Middle frontal gyrus (tissue), 1 donor: Measurements from ENCODE around the gene IGLL5.

ENCODE experiments used
- DNase-seq: peaks from one replicate; pipeline ENCODE4 v3.0.0-alpha.2; 2015; ENCODE audit warnings: low spot score; ENCODE audit errors: extremely low spot score

The IGLL5 gene

DNA sequence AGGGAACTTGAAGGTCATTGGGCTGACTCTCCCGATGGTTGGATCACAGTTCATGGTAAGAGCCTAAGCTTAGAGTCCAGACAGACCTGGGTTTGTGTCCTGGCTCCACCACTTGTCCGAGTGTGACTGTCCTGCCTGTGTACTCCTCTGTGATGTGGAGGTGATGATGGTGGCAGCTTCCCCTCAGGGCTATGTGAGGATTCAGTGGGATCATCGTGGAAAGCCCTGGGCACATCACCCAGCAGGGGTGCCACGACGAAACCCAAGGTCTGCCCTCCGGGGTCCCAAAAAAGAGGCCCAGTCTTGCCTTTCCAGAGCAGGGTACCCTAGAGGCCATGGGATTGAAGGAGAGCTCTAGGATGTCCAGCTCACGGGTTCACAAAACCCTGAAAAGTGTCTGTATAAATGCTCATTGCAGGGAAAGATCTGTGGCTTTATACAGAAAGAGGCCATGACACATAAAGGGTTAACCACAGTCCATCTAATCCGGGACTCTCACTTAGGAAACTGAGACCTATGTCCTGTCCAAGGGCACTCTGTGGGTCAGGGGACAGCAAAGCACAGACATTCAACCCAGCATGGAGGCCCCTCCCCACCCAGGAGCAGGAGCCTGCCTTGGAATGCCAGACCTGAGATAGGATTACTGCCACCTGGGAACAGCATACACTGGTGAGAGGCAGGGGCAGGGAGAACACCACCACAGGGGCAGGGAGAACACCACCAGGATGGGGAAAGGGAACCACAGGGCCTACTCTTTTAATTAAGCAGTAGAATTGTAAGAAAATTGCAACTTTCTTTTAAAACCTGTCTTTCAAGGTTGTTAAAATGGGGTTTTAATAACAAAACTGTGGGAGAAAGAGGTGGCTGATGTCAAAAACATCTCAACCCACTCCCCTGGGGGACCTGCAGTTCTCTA lies 51.3 kb downstream of the IGLL5 start:
- no peak for DNase-seq

DNA sequence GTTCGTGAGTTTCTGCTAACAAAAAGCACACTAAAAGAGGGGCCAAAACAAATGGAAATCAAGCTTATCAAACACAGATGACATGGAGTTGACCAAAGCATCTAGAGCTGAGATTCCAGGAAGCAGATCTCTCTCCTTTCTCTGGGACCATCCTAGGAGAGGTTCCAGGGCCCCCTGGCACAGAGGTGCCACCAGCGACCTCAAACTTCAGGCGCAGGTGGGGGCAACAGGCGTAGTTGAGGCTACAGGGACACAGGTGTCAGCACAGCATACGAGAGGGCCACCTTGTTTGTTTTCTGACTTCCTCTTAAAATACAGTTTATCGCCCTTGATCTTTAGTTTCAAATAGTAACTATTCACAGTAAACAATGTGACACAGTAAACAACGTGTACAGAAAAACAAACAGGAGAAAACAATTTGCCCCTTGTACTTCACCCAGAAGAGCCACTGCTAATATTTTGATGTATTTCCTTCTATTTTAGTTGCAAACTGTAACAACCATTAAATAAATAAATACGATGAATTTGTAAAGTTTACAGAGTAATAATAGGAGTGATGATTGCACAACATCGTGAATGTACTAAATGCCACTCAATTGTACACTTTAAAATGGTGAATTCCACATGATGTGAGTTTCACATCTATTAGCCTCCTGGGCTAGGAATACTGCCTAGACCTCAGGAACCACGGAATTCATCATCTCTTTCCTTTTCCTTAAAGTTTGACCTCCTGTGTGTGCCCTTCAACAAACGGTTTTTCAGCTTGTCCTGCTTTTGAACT lies 52.2 kb downstream of the IGLL5 start:
- DNase-seq, result no peak

DNA sequence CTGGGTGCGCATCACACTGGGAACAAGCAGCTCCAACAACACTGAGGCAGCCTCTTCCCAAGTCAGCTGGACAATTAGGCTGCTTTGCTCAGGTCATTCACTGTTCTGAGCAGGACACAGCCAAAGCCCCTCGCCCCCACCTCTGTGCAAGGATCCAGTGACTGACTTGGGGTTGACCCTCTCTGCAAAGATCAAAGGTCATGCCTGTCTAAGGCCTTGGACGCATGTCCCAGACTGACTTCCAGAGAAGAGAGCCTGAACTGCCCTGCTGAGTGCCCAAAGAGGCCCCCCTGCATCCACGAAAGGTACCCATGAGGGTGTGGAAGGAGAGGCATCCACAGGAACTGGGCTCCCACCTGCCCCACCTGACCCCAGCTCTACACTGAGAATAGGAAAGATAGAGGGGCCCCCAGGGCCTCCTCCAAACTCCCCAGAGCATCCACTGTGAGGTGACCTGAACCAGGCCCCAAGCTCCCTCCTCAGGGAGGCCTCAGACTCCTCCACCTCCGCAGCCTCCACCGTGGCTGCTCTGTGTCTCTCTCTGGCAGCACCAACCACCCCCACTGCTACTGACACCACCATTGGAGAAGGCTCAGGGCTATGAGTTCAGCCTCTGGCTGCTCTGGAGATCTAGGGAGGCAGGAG lies 53.5 kb downstream of the IGLL5 start:
- no peak for DNase-seq

DNA sequence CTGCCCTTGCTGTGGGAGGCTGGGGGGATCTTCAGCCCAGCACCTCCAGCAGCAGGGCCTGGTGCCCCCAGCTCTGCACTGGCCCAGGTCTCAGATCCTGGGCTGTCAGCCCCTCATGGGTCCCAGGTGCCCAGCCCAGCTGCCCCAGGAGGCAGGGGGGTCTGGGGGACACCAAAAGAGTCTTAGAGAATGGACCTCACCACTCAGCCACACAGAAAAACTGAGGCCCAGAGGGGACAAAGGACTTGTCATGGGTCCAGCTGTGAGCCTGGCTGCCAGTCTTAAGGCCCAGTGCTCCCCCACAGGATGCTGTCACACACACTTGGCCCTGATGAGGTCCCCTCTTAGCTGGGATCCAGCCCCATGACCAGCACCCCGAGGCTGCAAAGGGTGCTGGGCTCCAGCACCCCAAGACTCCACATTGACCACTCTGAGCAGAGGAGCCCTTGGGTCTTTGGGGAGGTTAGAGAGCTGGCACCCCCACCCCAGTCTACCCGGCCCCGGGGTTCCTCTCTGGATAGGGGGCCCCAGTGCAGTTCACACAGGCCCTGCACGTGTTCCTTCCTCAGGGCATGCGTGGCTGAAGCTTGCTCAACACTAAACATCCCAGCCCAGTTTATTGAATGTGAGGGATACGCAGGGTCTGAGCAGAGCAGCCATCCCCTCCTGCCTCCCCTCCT lies 54.4 kb downstream of the IGLL5 start:
- no peak for DNase-seq

DNA sequence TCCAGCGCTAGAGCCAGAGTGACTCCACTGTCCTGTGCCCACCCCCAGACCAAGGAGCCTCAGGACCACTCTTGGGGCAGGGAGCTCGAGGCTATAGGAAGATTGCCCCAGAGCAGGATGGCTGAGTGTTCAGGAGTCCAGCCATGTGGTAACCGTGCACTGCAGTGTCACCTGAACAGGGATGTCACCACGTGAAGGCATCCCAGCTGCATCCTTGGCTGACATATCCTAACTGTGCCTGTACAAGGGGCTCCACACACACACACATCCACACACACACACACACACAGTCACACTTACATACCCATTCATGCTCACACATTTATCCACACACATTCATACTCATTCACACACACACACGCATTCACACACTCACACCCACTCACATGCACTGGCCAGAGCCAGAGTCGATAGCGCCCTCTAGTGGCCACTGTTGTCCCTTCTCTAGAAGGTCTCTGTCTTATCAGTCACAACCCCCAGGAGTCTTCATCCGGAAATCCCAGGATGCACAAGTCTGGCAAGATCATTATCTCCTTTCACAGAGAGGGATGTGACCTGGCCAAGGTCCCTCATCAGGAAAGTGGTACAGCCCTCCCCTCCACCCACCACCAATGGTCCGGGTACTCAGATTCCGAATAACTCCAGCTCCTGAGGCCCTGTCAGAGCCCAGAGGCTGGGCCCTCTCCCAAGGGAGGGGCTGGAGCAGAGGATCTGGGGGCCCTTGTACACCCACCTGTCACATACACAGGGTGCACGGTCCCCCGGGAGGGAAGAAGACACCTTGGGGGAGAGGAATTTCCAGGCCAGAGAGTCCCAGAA lies 55.1 kb downstream of the IGLL5 start:
- no peak for DNase-seq

DNA sequence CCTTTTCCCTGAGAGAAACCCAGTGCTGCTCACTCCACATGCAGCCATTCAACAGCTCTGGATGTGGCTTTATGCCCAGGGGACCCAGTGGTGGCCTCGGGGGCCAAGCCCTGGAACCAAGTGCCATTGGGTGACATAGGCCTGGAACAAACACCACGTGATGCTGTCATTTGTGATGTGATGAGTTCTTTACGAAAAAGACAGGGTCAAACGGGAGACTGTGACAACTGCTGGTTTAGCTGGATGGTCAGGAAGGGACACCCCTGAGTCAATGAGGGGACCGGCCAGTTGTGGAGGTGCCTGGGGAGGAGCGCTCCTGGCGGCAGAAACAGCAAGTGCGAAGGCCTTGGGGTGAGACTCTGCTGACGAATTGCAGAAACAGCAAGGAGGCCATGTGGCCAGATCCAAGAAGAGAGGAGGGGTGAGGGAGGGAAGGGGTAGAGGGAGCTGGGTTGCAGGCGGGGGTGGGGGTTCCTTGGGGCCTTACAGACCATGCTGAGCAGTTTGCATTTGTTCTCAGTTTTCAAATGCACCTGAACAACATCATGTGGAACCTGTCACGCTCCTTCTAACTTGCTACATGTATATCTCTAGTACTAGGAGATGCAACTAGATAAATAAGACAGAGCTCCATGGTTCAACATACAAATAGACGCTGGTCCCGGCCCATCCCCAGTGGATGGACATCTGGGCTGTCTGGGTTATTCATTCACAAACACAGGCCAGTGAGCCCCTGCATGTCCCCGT lies 56.1 kb downstream of the IGLL5 start:
- no peak for DNase-seq

DNA sequence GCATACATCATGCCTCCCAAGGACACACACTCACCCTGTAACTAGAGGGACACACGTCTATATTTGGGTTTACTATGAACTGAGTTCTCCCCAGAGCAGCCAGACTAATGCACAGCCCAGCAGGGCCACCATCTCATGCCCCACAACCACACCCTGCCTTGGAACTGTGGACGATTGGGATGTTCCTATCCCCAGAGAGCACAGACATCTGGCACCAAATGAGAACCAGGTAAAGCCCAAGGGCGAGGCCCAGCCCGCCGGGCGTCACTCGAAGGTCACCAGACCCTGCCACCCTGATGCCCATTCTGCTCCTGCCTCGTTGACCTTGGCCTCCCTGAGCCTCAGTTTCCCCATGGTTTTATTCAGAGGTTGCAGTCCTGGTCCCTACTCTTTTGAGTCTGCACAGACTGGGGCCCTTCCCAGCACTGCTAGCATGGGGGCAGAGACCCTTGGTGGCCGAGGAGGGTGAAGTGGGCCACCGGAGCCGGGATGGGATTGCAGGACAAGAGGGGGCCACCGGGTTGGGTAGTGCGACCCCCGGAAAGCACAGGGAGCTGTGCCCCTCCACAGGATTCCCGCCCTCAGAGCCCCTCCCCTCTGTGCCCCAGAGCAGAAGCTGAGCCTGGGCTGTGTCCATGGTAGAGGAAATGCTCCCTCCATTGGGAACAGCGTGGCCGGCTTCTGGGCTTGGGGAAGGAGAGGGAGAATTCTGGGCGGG lies 56.8 kb downstream of the IGLL5 start:
- no peak for DNase-seq

DNA sequence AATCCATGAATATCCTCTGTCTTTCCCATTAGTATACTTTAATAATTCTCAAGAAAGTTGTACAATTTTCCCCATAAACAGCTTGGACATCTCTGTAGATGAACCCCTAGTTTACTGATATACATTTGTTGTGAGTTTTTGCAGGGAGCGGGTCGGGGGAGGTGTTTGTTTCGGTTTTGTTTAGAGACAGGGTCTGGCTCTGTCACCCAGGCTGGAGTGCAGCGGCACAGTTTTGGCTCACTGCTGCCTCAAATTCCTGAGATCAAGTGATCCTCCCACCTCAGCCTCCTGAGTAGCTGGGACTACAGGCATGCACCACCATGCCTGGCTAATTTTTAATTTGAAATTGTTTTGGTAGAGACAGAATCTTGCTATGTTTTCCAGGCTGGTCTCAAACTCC lies 57.6 kb downstream of the IGLL5 start:
- no peak for DNase-seq
